Activated T-cell treated with anti-CD3 and anti-CD28 coated beads for 1 hour (primary cell): ENCODE results near the gene PIGU.
"Not testable (repeated sequence)": the region's sequence is repeated elsewhere in the genome, so short reads cannot be mapped to it uniquely, and the experiment has no call there.

ENCODE experiments used
- DNase-seq: peaks from one replicate; pipeline ENCODE4 v3.0.0-alpha.2; 2020; ENCODE audit warnings: low read depth

The PIGU gene

GRCh38 chr20:34661811-34662210 lies 15.1 kb downstream of the PIGU start:
- not testable (repeated sequence) for DNase-seq

- not testable (repeated sequence) for DNase-seq
These were observed 18.2 kb downstream of the PIGU start for GRCh38 chr20:34658654-34659053.

DNA sequence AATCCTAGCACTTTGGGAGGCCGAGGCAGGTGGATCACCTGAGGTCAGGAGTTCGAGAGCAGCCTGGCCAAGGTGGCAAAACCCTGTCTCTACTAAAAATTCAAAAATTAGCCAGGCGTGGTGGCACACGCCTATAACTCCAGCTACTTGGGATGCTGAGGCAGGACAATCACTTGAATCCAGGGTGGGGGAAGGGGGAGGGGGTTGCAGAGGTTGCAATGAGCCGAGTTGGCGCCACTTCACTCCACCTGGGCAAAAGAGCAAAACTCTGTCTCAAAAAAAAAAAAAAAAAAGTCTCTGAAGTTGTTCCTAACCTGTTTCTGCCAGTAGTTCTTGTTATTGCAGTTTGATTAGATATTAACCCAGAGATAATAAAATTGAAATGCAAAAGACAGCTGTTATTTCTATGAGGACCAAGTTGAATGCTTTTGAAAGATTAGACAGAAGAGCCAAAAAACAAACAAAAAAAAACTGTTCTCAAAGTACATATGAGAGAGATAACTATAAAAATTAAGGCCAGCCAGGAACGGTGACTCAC lies 22.6 kb downstream of the PIGU start:
- no peak for DNase-seq

GRCh38 chr20:34651200-34651599 lies 25.7 kb downstream of the PIGU start:
- no peak for DNase-seq

DNA sequence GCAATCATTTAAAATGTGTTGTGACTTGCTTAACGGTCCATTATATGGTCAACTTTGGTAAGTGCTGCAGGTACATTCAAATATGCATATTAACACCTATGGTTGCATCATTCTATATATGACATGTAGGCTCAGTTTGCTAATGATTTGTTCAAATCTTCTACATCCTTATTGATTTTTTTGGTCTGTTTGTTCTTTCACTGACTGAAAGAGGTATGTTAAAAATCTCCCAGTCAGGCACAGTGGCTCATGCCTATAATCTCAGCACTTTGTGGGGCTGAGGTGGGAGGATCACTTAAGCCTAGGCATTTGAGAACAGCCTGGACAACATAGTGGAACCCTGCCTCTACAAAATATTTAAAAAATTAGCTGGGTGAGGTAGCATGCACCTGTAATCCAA lies 29.2 kb downstream of the PIGU start:
- DNase-seq: no peak

DNA sequence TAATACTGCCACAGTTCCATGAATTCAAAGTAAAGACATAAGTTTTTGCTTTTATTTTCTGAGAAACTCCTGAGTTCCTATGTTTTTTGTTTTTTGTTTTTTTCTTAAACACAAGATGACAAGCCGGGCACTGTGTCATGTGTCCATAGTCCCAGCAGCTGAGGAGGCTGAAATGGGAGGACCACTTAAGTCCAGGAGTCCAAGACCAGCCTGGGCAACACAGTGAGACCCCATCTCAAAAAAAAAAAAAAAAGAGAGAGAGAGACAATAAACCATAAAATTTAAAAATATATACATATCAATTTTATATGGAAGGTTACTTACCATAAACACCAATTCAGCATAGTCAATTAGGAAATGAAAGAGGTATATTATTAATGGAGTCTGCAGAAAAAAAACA lies 31.9 kb downstream of the PIGU start:
- DNase-seq: no peak

DNA sequence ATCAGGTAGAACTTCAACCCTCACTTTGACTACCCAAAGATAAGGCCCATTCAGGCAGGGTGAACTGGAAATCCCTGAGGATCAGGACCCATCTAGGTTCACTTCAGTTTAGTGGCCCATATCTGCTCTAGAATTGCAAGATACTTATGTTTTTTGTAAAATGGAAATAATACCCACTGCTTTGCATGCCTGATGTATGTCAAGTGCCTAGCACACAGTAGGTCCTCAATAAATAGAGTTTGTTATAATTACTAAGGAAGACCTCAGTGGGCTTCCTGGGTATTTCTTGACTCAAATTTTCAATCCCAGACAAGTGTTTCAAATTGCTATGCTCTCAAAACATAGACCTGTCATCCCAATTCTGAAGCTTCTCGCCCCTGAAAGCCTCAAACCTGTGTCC lies 32.5 kb downstream of the PIGU start:
- DNase-seq: no peak

DNA sequence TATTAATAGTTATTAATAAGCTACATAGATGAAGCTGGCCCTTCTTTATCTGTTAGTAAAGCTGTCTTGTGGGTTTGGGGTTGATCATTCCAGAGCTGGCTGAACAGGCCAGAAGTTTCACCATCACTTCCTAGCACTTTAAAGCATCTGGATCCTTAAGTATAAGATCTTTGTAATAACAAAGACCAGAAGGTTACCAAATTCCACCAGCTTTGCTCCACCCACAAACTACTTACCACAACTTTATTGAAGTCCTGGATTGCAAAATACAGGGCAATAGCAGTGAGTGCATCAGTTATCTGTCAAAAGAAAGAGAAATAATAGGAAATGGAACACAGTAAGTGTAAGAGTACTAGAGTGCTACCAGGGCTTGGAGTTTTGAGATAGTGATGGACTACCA lies 33.0 kb downstream of the PIGU start:
- no peak for DNase-seq

- no peak for DNase-seq
These were observed 34.9 kb downstream of the PIGU start for GRCh38 chr20:34642009-34642408.

DNA sequence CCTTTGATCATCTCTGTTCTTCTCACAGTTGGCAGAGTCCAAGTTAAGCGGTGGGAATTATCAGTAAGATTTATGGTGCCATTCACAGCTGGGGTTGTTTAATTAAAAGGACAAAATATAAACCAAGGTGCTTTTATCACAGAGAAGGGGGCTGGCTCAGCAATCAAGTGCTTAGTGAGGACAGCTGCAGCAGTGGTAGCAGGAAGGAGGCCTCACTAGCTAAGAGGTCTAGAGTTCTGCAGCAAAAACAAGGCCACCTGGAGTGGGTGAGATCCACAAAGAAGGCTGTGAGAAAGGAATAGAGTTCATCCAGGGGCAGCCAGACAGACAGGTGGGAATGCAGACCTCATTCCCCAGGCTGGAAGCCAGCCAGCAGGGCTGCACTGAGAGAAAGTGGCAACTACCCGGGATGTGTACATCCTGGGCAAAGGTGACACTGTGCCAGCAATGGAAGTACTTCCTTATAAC lies 37.1 kb downstream of the PIGU start:
- no peak for DNase-seq

DNA sequence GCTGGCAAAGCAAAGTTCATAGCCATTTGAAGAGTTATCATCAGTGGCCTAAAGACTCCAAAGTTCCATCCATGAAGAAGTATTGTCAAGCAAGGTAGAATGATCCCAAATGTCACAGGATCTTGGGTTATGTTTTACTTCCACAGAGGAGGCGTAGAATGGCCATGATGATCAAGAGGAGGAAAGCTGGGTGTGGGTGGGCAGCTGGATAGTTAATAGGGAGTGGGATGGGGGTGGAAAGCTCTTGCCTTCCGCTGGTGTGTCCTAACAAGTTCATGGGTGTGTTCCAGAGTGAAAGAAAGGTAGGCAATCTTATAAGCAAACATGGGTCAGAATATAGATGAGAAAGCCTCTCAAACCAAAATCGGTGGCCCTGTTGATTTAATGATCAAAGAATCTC lies 38.4 kb downstream of the PIGU start:
- no peak for DNase-seq

- DNase-seq: no peak
These were observed 38.9 kb downstream of the PIGU start for GRCh38 chr20:34638039-34638292.

- no peak for DNase-seq
These were observed 39.5 kb downstream of the PIGU start for GRCh38 chr20:34637245-34638038.

GRCh38 chr20:34636648-34637047 lies 40.2 kb downstream of the PIGU start:
- no peak for DNase-seq

- no peak for DNase-seq
These were observed 42.5 kb downstream of the PIGU start for GRCh38 chr20:34634392-34634791.

DNA sequence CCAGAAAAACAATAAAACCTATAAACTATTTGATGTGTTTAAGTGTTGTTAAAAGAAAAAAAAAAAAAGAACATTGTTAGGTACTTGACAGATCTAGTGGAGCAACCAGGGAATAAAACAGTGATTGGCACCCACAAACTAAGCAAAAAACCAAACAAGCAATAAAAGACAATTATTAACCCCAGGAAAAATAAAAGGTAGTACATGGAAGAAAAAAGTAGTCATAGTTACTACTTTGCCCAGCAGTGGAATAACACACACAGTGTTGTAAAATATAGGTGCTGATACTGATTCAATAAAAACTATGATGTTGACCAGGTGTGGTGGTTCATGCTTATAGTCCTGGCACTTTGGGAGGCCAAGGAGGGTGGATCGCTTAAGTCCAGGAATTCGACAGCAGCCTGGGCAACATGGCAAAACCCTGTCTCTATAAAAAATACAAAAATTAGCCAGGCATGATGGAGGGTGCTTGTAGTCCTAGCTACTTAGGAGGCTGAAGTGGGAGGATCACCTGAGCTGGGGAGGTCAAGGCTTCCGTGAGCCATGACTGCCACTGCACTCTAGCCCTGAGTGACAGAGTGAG lies 43.9 kb downstream of the PIGU start:
- no peak for DNase-seq

GRCh38 chr20:34629904-34630303 lies 47.0 kb downstream of the PIGU start:
- no peak for DNase-seq

DNA sequence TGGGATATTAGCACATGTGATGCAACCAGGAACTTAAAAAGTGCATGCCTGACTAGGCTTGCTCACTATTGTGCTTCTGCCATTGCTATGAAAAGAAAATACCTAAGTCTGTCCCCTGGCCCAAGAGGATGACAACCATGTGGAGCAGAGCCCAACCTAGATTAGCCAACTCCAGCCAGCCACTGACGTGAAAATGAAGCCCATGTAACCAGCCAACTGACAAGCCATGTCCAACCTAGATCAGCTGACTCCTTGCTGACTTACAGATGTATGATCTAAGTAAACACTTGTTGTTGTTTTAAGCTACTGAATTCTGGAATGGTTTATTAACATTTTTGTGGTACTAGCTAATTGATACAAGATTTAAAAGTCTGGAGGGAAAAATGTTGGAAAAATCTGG lies 47.5 kb downstream of the PIGU start:
- no peak for DNase-seq

DNA sequence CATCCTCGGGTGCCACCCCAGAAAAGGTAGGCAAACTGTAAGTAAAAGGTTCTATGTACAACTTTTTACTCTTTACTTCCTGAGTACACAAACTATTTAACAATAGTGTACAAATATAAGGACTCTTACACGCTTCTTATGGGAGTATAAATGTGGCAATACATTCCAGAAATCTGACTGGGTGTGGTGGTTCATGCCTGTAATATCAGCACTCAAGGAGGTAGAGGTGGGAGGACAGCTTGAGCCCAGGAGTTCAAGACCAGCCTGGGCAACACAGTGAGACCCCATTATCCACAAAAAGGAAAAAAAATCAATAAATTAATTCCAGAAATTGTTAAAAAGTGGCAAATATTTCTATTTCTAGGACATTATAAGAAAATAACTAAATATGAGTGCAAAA lies 48.9 kb downstream of the PIGU start:
- no peak for DNase-seq

- DNase-seq: no peak
These were observed 49.4 kb downstream of the PIGU start for GRCh38 chr20:34627458-34627857.

DNA sequence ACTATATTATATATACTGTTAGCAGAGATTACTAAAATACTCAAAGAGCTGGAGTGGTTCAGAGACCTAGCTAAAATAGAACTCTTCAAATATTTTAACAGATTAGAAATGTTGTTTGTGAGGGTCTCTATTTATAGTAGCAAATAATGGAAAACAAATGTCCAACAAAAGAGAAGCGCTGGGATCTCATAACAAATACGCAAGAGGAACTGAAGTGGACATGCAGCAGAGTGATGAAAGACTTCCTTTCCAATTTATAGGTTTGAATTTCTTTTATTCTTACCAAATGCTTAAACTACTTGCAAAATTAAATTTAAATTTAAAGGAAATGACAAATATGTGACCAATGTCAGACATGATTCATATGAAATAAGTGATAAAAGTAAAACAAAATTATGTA lies 49.9 kb downstream of the PIGU start:
- DNase-seq: no peak

GRCh38 chr20:34624629-34625028 lies 52.3 kb downstream of the PIGU start:
- no peak for DNase-seq

DNA sequence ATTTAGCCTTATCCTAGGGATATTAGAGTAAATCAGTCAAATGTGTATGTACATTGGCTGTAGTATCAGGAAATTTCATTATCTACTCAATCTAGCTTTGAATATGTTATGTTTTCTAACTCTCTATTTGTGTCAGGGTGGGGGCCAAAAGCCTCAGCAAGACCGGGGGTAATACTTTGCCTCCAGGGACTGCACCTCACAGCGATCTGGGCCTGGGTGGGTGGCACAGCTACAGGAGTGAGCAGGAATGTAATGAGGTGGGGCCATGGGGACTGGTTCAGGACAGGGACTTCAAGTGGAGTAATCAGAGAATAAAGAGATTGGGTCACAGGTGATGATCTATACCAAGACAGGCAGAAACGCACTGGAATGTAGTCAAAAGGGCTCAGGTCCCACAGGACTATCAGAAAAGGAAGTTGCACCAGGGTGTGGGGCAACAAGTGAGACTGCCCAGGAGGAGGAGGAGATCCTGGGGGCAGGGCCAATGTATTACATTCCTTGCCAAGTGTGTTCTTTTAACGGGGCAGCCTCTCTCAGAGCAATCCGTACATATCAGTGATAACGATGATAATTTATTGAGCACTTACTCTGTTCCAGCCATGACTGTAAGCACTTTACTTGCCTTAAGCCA lies 54.0 kb downstream of the PIGU start:
- DNase-seq: no peak
